HUDEP-2 (cell line): ENCODE results near the gene PUM1.
A peak's percentile ranks its signal among the peaks of the same experiment; 100 is the strongest.

Source experiments
- DNase-seq, 76 experiments: peaks; one replicate each; lab custom pipeline; 2025; ENCODE audit not compliant: unreplicated experiment in 76 of 76; lab: John Stamatoyannopoulos, UW

Gene PUM1

DNA sequence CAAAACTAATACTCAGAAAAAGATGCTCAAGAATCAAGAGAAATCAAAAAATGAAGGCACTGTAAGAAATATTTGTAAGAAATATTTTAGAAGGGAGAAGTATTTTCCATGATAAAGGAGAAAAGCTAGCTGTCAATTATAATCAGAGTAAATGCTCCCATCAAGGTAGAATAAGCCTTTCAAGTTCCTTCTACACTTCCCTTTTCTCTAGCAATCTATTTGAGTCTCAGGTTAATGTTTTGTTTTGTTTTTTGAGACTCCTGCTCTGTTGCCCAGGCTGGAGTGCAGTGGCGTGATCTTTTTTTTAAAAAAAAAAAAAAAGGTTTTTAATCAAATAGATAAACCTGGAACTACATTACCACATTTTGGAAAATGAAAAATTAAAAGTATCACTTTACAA, 33.3 kb downstream of the PUM1 start:
- DNase-seq, result no peak

DNA sequence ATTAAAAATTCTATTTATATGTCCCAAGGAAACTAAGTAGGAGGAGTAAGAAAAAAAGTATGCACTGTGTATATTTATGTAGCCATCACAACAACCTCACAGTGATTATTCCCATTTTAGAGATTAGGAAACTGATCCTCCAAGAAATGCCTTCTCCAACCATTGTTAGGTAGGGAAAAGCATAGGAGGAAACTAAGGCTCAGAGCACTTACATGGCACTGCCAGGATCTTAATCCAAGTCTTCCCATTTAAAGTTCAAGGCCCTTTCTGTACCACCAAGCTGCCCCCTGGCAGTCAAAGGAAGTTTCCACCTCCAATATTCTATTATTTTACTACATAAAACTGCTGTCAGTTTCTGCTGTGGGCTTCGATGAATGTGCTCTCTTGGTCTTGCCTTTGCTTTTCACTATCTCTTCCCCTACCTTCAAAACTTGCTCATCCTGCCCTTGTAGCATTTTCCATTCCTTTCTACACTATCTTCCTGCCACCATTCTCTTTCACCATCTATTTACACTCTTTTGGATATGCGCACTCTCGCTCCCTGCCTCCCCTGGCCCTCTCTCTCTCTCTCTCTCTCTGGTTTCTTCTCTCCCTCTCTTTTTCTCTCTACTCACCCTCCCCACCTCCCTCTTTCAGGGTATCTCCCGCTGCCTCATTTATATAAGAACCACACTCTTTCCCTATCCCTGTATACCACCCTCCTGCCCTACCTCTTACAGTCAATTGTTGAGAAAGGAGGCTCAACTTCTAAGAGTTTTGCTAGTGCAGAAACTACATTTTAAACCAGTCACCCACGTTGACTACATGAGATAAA, 34.0 kb downstream of the PUM1 start:
- no peak for DNase-seq

DNA sequence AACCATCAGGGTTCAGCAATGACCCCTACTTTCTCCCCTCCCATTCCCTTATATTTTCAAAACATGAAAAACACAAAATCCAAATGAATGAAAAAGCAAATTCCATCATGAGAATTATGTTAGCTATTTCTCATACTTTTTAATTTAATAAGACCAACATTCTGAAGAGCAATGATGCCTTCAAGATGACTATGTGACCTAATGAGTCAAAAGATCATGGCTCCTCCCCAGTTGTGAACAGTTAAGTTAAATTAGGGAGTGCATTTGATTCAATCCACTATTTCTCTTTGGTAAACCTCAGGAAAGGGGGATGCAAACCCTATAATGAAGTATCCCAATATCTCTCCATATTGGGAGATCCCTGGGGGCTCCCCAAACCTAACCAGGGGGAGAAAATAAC, 36.5 kb downstream of the PUM1 start:
- DNase-seq, result no peak

- DNase-seq, result peak in 3 of 76 experiments; percentile 4 to 34 (median 8)
Observed at GRCh38 chr1:31027693-31028526, 37.6 kb downstream of the PUM1 start.

GRCh38 chr1:31022259-31022658, 43.3 kb downstream of the PUM1 start:
- DNase-seq, result no peak

DNA sequence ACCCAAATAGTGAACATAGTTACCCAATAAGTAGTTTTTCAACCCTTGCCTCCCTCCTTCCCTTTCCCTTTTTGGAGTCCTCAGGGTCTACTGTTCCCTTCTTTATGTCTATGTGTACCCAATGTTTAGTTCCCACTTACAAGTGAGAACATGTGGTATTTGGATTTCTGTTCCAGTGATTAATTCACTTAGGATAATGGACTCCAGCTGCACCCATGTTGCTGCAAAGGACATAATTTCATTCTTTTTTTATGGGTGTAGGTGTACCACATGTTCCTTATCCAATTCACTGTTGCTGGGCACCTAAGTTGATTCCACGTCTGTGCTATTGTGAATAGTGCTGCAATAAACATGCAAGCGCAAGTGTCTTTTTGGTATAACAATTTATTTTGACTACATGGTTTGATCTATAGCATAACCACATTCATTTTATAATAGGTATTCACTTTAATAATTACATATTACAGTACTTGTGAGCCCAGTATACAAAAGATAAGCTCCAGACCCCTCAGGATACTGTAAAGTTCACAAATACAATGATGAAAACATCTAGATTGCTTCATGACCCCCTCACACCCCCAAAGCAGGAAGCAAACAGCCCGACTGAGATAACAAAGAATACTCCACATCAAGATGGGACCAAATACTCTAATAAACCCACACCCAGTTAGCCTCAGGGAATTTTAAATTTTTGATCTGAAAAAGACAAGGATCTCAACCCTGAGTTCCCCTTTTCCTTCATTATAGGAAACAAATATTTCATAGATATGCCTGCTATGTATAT, 45.3 kb downstream of the PUM1 start:
- no peak for DNase-seq

DNA sequence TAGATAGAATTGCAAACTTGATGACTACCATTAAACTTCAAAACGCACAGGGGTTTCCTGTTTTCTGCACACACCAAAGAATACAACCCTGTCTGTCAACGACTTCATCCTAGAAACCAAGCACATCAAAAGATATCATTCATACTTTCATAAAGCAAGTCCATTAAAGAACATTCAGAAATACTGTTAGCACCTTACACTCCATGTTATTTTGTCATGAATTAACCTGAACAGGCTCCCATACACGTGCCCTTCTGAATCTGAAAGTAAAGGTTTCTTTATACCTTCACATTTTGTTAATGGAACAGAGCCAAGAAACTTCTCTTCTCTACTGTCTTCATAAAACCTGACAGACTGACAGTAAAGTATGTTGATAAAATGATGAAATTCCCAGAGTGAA, 46.1 kb downstream of the PUM1 start:
- no peak for DNase-seq

GRCh38 chr1:31016868-31017267, 48.6 kb downstream of the PUM1 start:
- DNase-seq, result no peak

DNA sequence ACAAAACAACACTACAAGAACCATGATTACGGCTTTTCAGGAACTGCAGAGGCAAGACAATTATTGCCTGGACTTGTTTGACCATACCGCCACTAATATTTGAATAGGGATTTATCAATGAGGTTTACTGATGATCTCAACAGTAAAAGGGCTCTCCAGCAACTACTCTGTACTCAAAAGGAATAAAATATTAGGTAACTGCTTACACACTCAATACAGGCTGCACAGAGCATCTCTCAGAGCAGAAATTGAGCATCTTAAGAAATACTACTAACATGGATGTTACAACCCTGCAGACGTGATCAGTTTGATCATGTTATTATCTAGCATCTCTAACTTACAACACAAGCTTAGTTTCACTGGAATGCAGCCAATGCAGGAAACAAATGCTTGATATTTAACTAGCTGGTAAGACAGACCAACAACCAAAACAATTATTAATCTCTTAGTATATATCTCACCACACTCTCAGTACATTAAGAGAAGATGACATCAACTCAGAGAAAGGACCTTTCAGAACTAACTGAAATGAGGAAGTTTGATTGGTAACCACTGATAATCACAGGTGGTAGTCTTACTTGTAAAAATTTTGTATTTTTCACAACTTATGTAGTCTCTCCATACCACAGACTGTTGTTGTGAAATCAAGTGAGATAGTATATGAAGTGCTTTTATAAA, 52.2 kb downstream of the PUM1 start:
- no peak for DNase-seq

GRCh38 chr1:31012210-31012924, 53.1 kb downstream of the PUM1 start:
- DNase-seq, result no peak

GRCh38 chr1:31011719-31012118, 53.8 kb downstream of the PUM1 start:
- DNase-seq, result no peak

- DNase-seq, result no peak
Observed at GRCh38 chr1:31010086-31010989, 55.2 kb downstream of the PUM1 start.

GRCh38 chr1:31007462-31007991, 58.0 kb downstream of the PUM1 start:
- DNase-seq, result no peak

GRCh38 chr1:31006747-31007146, 58.8 kb downstream of the PUM1 start:
- no peak for DNase-seq

DNA sequence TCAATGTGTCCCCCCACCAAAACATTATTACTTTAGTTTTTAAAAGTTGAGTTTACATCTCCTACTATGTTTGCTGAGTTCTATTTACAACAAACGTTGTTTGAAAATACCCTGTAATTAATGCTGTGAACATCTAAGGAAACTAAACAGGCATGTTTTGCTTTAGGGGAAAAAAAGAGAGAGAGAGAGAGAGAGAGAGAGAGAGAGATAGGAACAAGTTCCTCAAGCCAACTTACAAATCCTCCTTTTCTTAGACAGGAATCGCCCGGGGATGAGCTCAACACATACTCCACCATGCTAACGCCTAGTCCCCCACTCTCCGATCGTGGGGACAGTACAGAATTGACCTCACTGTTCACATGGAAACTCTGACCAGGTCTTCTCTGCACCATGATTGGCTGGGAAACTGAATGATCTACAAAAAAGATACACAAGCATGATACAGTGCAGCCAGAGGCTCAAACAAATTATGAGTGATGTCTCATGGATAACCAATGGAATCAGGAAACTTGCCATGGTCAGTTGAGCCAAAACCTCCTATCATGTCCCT, 59.8 kb downstream of the PUM1 start:
- DNase-seq, result no peak

DNA sequence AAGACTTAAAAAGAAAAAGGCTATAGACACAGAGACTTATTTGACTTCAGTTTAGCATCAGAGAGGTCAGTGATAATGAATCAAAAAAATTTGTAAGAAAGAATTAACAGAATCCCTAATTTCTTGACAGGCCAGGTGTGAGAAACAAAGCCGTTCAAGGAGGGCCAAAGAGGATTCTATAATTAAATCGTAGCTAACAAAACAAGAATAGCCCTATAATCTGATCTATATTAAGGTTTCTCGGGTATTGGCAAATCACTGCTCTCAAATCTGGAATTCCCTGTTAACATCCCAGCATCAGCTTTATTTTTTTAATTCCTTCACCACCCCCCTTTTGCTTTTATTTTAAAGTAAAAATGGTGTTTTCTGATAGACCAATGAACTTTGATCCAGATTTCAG, 60.3 kb downstream of the PUM1 start:
- no peak for DNase-seq

- DNase-seq, result no peak
Observed at GRCh38 chr1:31004231-31004621, 61.3 kb downstream of the PUM1 start.

- DNase-seq, result no peak
Observed at GRCh38 chr1:31003613-31004230, 61.8 kb downstream of the PUM1 start.
